ENCODE measurements around the gene MAPK10.

- TF ChIP-seq ZNF589 (CRISPR knock-in tag; IDR thresholded peaks at IDR 0.05; ENCODE audit: low read depth) (no peak), ZNF224 (CRISPR knock-in tag; IDR thresholded peaks at IDR 0.05) (no peak), HNRNPLL (IDR thresholded peaks at IDR 0.05; ENCODE audit: low read depth, low read length, poor library complexity, severe bottlenecking) (no peak), PHF21A (IDR thresholded peaks at IDR 0.05; ENCODE audit: borderline replicate concordance, low read depth) (no peak)
Observed at GRCh38 chr4:86130160-86130933, 229.5 kb downstream of the MAPK10 start.
